Stomach (tissue), 4 donors: ENCODE results near the gene RGS11.

ENCODE experiments used
- CTCF ChIP-seq, 7 experiments: fragments of 450-650 bp in 4 of 7; fragments of 200-600 bp in 3 of 7; sonication (generic) in 3 of 7; IDR thresholded peaks; one replicate each; pipeline ENCODE4 v1.5.1; 2016 to 2019; ENCODE audit warnings: antibody characterized with exemption in 7 of 7, control low read depth in 2 of 7, mild to moderate bottlenecking in 1 of 7
- EP300 ChIP-seq: sonication (generic); formaldehyde crosslinking; IDR thresholded peaks from one replicate; pipeline ENCODE4 v1.6.1; 2017; ENCODE audit warnings: antibody characterized with exemption
- POLR2A ChIP-seq, 4 donors: fragments of 450-650 bp; IDR thresholded peaks; one replicate each; pipeline ENCODE4 v1.6.1; 2016; ENCODE audit warnings: antibody characterized with exemption in 4 of 4, control low read depth in 2 of 4, mild to moderate bottlenecking in 1 of 4, moderate library complexity in 1 of 4
- POLR2AphosphoS5 ChIP-seq, 3 donors: sonication (generic); formaldehyde crosslinking; IDR thresholded peaks; one replicate each; pipeline ENCODE4 v1.6.1; 2016; ENCODE audit warnings: antibody characterized with exemption in 3 of 3

GRCh38 chr16:228852-229730 is 46.7 kb downstream of the RGS11 start, which contains the start of gene LUC7L:
- TF ChIP-seq CTCF (IDR thresholded peaks at IDR 0.05) (no peak), POLR2A (IDR thresholded peaks at IDR 0.05) (peak in 2 of 4 donors; percentile 62 to 66), POLR2AphosphoS5 (IDR thresholded peaks at IDR 0.05) (peak; percentile 93 to 99 (median 97)), EP300 (no peak)
